ENCODE measurements around the gene NSMCE4A. TPM values are rescaled to one million over a fixed set of nuclear protein-coding genes. Genes with fewer than 3 reads are reported as not detected.
A peak's percentile ranks its signal among the peaks of the same experiment; 100 is the strongest.
"Not testable (repeated sequence)": the region's sequence is repeated elsewhere in the genome, so short reads cannot be mapped to it uniquely, and the experiment has no call there.

The NSMCE4A gene
- total RNA-seq, 2 donors from 2014 or later: 68.9 to 70.8 TPM

GRCh38 chr10:121926157-121926556 lies 48.9 kb downstream of the NSMCE4A start:
- intact Hi-C loops (cut with DNase I): no loop called here
- peak overlapping the region in 1 of 4 donors; percentile 99 for H3K27ac ChIP-seq
- no peak for ATAC-seq
- WGBS, 2 donors: 64 to 73% methylated on average over 4 of the region's 4 CpGs
- no peaks in the 10 kb centered on the region for H3K9me3 ChIP-seq
- TF ChIP-seq POLR2A (IDR thresholded peaks at IDR 0.05) (no peak), CTCF (IDR thresholded peaks at IDR 0.05) (no peak)
- H3K4me1 ChIP-seq: peaks cover 41% of the 10 kb centered on the region
- DNase-seq: no peak
- no peaks in the 10 kb centered on the region for H3K27me3 ChIP-seq
- H3K4me3 ChIP-seq: no peak overlapping the region
- no peaks in the 10 kb centered on the region for H3K36me3 ChIP-seq (replicated peaks in 1 of 2; ENCODE audit: insufficient read depth in 1 of 2, low read depth in 2 of 2)

- WGBS, 2 donors: 64 to 71% methylated on average over 10 of the region's 10 CpGs
- no peak overlapping the region for H3K27ac ChIP-seq
- DNase-seq: no peak
- H3K36me3 ChIP-seq (replicated peaks in 1 of 2; ENCODE audit: insufficient read depth in 1 of 2, low read depth in 2 of 2): no peaks in the 10 kb centered on the region
- H3K4me1 ChIP-seq: peaks cover 10% of the 10 kb centered on the region
- no peak for TF ChIP-seq CTCF (IDR thresholded peaks at IDR 0.05)
- no peak for TF ChIP-seq POLR2A (IDR thresholded peaks at IDR 0.05)
- intact Hi-C loops (cut with DNase I): no loop called here
- H3K27me3 ChIP-seq: no peaks in the 10 kb centered on the region
- no peak overlapping the region for H3K4me3 ChIP-seq
- no peaks in the 10 kb centered on the region for H3K9me3 ChIP-seq
- ATAC-seq: no peak
Measured at GRCh38 chr10:121921238-121921931, 53.6 kb downstream of the NSMCE4A start.

GRCh38 chr10:121919666-121920065 lies 55.4 kb downstream of the NSMCE4A start:
- Histone ChIP-seq H3K9me3 (no peaks in the 10 kb centered on the region), H3K36me3 (replicated peaks in 1 of 2; ENCODE audit: insufficient read depth in 1 of 2, low read depth in 2 of 2) (no peaks in the 10 kb centered on the region), H3K27ac (no peak overlapping the region), H3K4me1 (no peaks in the 10 kb centered on the region), H3K27me3 (no peaks in the 10 kb centered on the region), H3K4me3 (no peak overlapping the region)
- DNase-seq: no peak
- intact Hi-C loops (cut with DNase I): no loop called here
- TF ChIP-seq POLR2A (IDR thresholded peaks at IDR 0.05) (no peak), CTCF (IDR thresholded peaks at IDR 0.05) (no peak)
- no peak for ATAC-seq
- 90 to 96% methylated on average over 10 of the region's 10 CpGs for WGBS, 2 donors

- WGBS, 2 donors: 96 to 99% methylated on average over 7 of the region's 7 CpGs
- DNase-seq; H3K27ac ChIP-seq; H3K36me3 ChIP-seq (replicated peaks in 1 of 2; ENCODE audit: insufficient read depth in 1 of 2, low read depth in 2 of 2); H3K27me3 ChIP-seq; ATAC-seq; H3K4me1 ChIP-seq; H3K4me3 ChIP-seq; H3K9me3 ChIP-seq; intact Hi-C loops (cut with DNase I): not testable (repeated sequence)
Measured at GRCh38 chr10:121918800-121919199, 56.2 kb downstream of the NSMCE4A start.

- H3K36me3 ChIP-seq (replicated peaks in 1 of 2; ENCODE audit: insufficient read depth in 1 of 2, low read depth in 2 of 2): peaks cover 0 to 2% of the 10 kb centered on the region in 2 donors
- 83 to 94% methylated on average over 6 of the region's 6 CpGs for WGBS, 2 donors
Measured at GRCh38 chr10:121914661-121915060, 60.4 kb downstream of the NSMCE4A start.

More at GRCh38 chr10:121914661-121915060, 60.4 kb downstream of the NSMCE4A start:
- Histone ChIP-seq H3K27me3 (no peaks in the 10 kb centered on the region), H3K9me3 (no peaks in the 10 kb centered on the region), H3K27ac (no peak overlapping the region), H3K4me1 (no peaks in the 10 kb centered on the region), H3K4me3 (no peak overlapping the region)
- ATAC-seq (no peak), DNase-seq (no peak)
- TF ChIP-seq CTCF (IDR thresholded peaks at IDR 0.05) (no peak), POLR2A (IDR thresholded peaks at IDR 0.05) (no peak)
- intact Hi-C loops (cut with DNase I): no loop called here

Measured in body of pancreas (tissue), 4 donors.